WTC11 (cell line): ENCODE measurements around the gene PRSS56. TPM values are rescaled to one million over a fixed set of nuclear protein-coding genes. Genes with fewer than 3 reads are reported as not detected.
"Not testable (repeated sequence)": the region's sequence is repeated elsewhere in the genome, so short reads cannot be mapped to it uniquely, and the experiment has no call there.

Experiments
- ATAC-seq: fragments of 200-7000 bp; cut with Tn5 transposase; 2 replicates; pipeline ENCODE4 v1.10.0; 2021; ENCODE audit warnings: mild to moderate bottlenecking, moderate library complexity
- CTCF ChIA-PET: fragments of 300-600 bp; sonication (Branson Sonifier 250); formaldehyde crosslinking; loops from one replicate; lab custom pipeline; 2021; ENCODE audit warnings: antibody characterized with exemption; lab: Charles Lee
- POLR2A ChIA-PET: fragments of 350-600 bp; sonication (Branson Sonifier 250); formaldehyde crosslinking; loops from one replicate; lab custom pipeline; 2021; ENCODE audit warnings: antibody characterized with exemption; lab: Charles Lee
- DNase-seq: peaks from one replicate; pipeline ENCODE4 v3.0.0; 2021; ENCODE audit warnings: low spot score
- H3K27ac Mint-ChIP-seq: 2 replicates; pipeline ENCODE4 v1.8.0; 2021; ENCODE audit warnings: mixed read lengths
- H3K27me3 Mint-ChIP-seq: 2 replicates; pipeline ENCODE4 v1.8.0; 2021; ENCODE audit warnings: low read depth, mild to moderate bottlenecking, moderate library complexity, mixed read lengths
- H3K36me3 Mint-ChIP-seq: 2 replicates; pipeline ENCODE4 v1.8.0; 2021; ENCODE audit warnings: mixed read lengths
- H3K4me1 Mint-ChIP-seq: 2 replicates; pipeline ENCODE4 v1.8.0; 2022; ENCODE audit warnings: mixed read lengths
- H3K4me3 Mint-ChIP-seq: 2 replicates; pipeline ENCODE4 v1.8.0; 2021; ENCODE audit warnings: mild to moderate bottlenecking, moderate library complexity, mixed read lengths
- H3K9me3 Mint-ChIP-seq: 2 replicates; pipeline ENCODE4 v1.8.0; 2021; ENCODE audit warnings: mixed read lengths
- ATF1 ChIP-seq: sonication (generic); formaldehyde crosslinking; IDR thresholded peaks from 2 replicates; pipeline ENCODE4 v1.8.1; 2023; ENCODE audit warnings: mild to moderate bottlenecking, moderate library complexity, missing genetic modification reagents
- CREB1 ChIP-seq: sonication (generic); formaldehyde crosslinking; IDR thresholded peaks from 2 replicates; pipeline ENCODE4 v1.8.0; 2023; ENCODE audit warnings: mild to moderate bottlenecking, missing genetic modification reagents
- CREM ChIP-seq: sonication (generic); formaldehyde crosslinking; IDR thresholded peaks from 2 replicates; pipeline ENCODE4 v1.8.1; 2022; ENCODE audit warnings: mild to moderate bottlenecking, missing genetic modification reagents, moderate library complexity
- ELF4 ChIP-seq: sonication (generic); formaldehyde crosslinking; IDR thresholded peaks from 2 replicates; pipeline ENCODE4 v1.8.1; 2022; ENCODE audit warnings: low read depth, mild to moderate bottlenecking, moderate library complexity, missing genetic modification reagents
- ESRRA ChIP-seq: sonication (generic); formaldehyde crosslinking; IDR thresholded peaks from 2 replicates; pipeline ENCODE4 v1.8.1; 2022; ENCODE audit warnings: mild to moderate bottlenecking, missing genetic modification reagents, borderline replicate concordance
- ETV6 ChIP-seq: sonication (generic); formaldehyde crosslinking; IDR thresholded peaks from 2 replicates; pipeline ENCODE4 v1.8.1; 2022; ENCODE audit warnings: mild to moderate bottlenecking, missing genetic modification reagents
- FOXK1 ChIP-seq: sonication (generic); formaldehyde crosslinking; IDR thresholded peaks from 2 replicates; pipeline ENCODE4 v1.8.0; 2022; ENCODE audit warnings: mild to moderate bottlenecking, moderate library complexity, missing genetic modification reagents
- GTF2I ChIP-seq: fragments of 250-450 bp; sonication (Bioruptor Pico); conservative IDR thresholded peaks from 2 replicates; pipeline ENCODE4 v1.4.0; 2021; ENCODE audit warnings: mild to moderate bottlenecking
- HMGA2 ChIP-seq: fragments of 250-450 bp; sonication (Bioruptor Pico); IDR thresholded peaks from 2 replicates; pipeline ENCODE4 v1.4.0; 2021; ENCODE audit warnings: mild to moderate bottlenecking, moderate library complexity
- KAT7 ChIP-seq: sonication (generic); formaldehyde crosslinking; IDR thresholded peaks from 2 replicates; pipeline ENCODE4 v1.8.1; 2023; ENCODE audit warnings: missing genetic modification reagents, mild to moderate bottlenecking, borderline replicate concordance
- NR3C1 ChIP-seq: sonication (generic); formaldehyde crosslinking; conservative IDR thresholded peaks from 2 replicates; pipeline ENCODE4 v1.8.1; 2023; ENCODE audit warnings: low read depth, mild to moderate bottlenecking, missing genetic modification reagents
- SMAD3 ChIP-seq: sonication (generic); formaldehyde crosslinking; IDR thresholded peaks from 2 replicates; pipeline ENCODE4 v1.8.0; 2022; ENCODE audit warnings: missing genetic modification reagents, mild to moderate bottlenecking, borderline replicate concordance
- SMAD4 ChIP-seq: sonication (generic); formaldehyde crosslinking; IDR thresholded peaks from 2 replicates; pipeline ENCODE4 v1.8.0; 2022; ENCODE audit warnings: mild to moderate bottlenecking, missing genetic modification reagents
- SP1 ChIP-seq: sonication (generic); formaldehyde crosslinking; conservative IDR thresholded peaks from 2 replicates; pipeline ENCODE4 v1.8.1; 2022; ENCODE audit warnings: missing genetic modification reagents
- TCF7 ChIP-seq: sonication (generic); formaldehyde crosslinking; IDR thresholded peaks from 2 replicates; pipeline ENCODE4 v1.8.0; 2022; ENCODE audit warnings: mild to moderate bottlenecking, low read depth, missing genetic modification reagents, moderate library complexity
- ZNF219 ChIP-seq: sonication (generic); formaldehyde crosslinking; IDR thresholded peaks from 2 replicates; pipeline ENCODE4 v1.8.0; 2023; ENCODE audit warnings: missing genetic modification reagents, mild to moderate bottlenecking, borderline replicate concordance
- ZNF396 ChIP-seq: fragments of 250-450 bp; sonication (Bioruptor Pico); IDR thresholded peaks from 2 replicates; pipeline ENCODE4 v1.8.0; 2021; ENCODE audit warnings: mild to moderate bottlenecking, moderate library complexity, borderline replicate concordance
- ZNF671 ChIP-seq: fragments of 250-450 bp; sonication (Bioruptor Pico); IDR thresholded peaks from 2 replicates; pipeline ENCODE4 v1.8.0; 2021; ENCODE audit warnings: mild to moderate bottlenecking
- total RNA-seq: library from RNA; stranded (reverse); gene quantifications from 3 replicates; pipeline ENCODE4 v1.2.3, GENCODE V29; 2021
- TF ChIP-seq, protein P1 (sequence below): fragments of 250-450 bp; sonication (Bioruptor Pico); conservative IDR thresholded peaks from 2 replicates; pipeline ENCODE4 v1.9.0; 2021; ENCODE audit warnings: mild to moderate bottlenecking

PRSS56 gene
- total RNA-seq, 1 experiment from 2014 or later = not detected

DNA sequence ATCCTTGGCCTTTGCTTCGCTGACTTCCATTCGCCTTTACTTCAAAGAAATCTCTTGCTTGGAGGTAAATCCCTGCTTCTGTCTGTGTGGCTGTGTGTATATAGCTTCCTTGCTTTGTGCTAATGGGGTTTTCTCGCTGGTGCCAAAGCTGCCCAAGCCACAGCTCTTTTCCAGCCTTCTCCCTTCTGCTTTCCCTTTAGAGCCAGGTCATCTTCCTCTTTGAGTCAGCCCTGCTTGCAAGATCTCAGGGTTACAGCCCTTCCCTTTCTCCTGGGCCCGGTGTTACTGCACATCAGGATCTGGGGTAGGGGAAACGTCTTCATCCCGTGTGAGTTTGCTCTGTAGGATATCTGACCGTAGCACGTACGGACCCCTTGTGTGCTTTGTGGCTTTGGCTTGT lies 49.4 kb downstream of the PRSS56 start:
- no peak overlapping the region for H3K27ac Mint-ChIP-seq
- H3K9me3 Mint-ChIP-seq = no peaks in the 10 kb centered on the region
- ChIA-PET CTCF (no interaction called here), POLR2A (no interaction called here)
- H3K4me1 Mint-ChIP-seq = no peaks in the 10 kb centered on the region
- no peak overlapping the region for H3K4me3 Mint-ChIP-seq
- no peaks in the 10 kb centered on the region for H3K27me3 Mint-ChIP-seq
- TF ChIP-seq ESRRA (CRISPR knock-in tag) (no peak), ATF1 (CRISPR knock-in tag) (no peak), HMGA2 (no peak), TCF7 (CRISPR knock-in tag) (no peak), CREB1 (CRISPR knock-in tag) (no peak), GTF2I (CRISPR knock-in tag) (no peak), NR3C1 (no peak), ZNF219 (CRISPR knock-in tag) (no peak)
- DNase-seq (no peak), ATAC-seq (no peak)
- H3K36me3 Mint-ChIP-seq = peaks cover 58% of the 10 kb centered on the region

DNA sequence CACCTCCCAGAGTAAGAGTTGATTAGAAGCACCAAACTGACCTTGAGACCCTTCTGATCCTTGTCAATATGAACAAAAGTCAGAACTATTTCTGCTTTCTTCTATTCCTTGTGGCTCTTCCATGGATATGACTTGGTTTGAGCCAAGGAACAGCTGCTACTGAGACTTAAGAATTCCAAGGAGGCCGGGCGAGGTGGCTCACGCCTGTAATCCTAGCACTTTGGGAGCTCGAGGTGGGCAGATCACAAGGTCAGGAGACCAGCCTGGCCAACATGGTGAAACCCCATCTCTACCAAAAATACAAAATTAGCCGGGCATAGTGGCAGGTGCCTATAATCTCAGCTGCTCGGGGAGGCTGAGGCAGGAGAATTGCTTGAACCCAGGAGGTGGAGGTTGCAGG lies 50.3 kb downstream of the PRSS56 start:
- CTCF ChIA-PET, DNase-seq, H3K9me3 Mint-ChIP-seq, H3K27me3 Mint-ChIP-seq, H3K4me1 Mint-ChIP-seq, H3K27ac Mint-ChIP-seq, H3K4me3 Mint-ChIP-seq, ATAC-seq: not testable (repeated sequence)
- POLR2A ChIA-PET = interaction anchor here (0.7 kb wide), 1 partner anchor 9 kb away, joined by 3 read pairs; no protein-coding TSS in a partner anchor
- H3K36me3 Mint-ChIP-seq = peaks cover 57% of the 10 kb centered on the region

DNA sequence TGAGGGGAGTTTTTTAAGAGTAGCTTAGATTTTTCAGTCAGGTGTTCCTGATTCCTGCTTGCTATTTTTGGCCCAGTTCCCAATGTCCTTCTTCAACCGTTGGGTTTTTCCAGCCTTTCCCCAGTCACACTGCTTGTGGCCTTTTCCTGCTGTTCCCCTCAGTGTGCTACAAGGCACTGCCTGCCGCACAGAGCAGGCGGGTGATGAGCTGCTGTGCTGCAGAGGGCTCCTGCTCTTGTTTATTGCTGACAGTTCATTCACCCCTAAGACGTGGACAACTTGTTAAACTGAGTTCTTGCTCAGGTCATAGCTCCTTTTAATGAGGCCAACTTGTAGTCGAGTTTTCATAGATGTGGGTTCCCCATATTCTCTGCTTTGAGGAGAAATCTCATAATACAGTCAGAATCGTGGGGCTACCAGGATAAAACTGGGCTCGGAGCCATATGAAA lies 50.9 kb downstream of the PRSS56 start:
- POLR2A ChIA-PET = no interaction called here
- H3K27me3 Mint-ChIP-seq = no peaks in the 10 kb centered on the region
- no peaks in the 10 kb centered on the region for H3K4me1 Mint-ChIP-seq
- TF ChIP-seq ELF4 (no peak), SMAD3 (CRISPR knock-in tag) (no peak), KAT7 (CRISPR knock-in tag) (no peak), ZNF396 (CRISPR knock-in tag) (no peak), ETV6 (CRISPR knock-in tag) (no peak), ZNF671 (CRISPR knock-in tag) (no peak), FOXK1 (no peak), CREM (CRISPR knock-in tag) (no peak)
- TF ChIP-seq, protein P1, sequence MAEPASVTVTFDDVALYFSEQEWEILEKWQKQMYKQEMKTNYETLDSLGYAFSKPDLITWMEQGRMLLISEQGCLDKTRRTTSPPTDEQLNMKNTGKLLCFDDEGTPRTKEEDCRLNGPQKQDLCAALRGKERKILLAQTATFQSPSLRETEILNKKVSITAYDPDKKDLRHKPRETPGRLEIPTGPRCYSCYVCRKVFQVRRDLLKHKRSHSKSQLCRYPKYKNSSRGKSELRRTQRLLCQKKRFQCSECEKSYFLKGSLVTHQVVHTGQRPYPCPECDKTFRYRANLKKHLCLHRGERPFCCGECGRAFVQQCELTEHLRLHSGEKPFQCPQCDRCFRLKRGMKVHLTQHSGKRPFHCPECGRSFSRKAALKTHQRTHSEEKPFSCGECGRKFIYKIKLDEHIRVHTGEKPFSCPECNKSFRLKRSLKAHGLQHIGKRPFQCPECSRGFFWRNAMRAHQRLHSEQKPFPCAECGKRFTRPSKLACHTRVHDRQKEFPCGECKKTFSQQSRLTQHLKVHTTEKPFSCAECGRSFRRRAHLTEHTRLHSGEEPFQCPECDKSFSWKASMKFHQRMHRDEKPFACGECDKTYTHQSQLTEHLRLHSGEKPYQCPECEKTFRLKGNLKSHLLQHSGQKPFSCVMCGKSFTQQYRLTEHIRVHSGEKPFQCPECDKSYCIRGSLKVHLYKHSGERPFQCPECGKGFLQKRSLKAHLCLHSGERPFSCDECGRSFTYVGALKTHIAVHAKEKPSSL (CRISPR knock-in tag) = no peak
- ATAC-seq = no peak
- H3K4me3 Mint-ChIP-seq = no peak overlapping the region
- H3K36me3 Mint-ChIP-seq = peaks cover 53% of the 10 kb centered on the region
- H3K9me3 Mint-ChIP-seq = no peaks in the 10 kb centered on the region
- CTCF ChIA-PET = no interaction called here
- DNase-seq = no peak
- H3K27ac Mint-ChIP-seq = no peak overlapping the region

DNA sequence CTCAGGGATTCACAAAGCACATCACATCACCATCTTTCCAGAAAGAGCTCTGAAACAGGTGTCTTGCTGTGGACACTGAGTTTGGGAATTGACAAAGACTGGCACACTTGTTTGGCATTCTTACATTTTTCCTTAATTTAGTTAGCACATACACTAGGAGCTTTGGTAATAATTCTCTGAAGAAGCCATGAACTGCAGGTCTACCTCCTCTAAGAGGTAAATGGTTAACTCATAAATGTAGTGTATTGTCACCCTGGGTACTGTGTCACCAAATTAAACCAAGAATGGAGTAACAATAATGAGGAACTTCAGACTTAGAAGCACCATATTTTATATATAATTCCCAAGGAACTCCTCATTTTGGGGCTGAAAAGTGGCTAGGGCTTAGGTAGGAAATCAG lies 52.9 kb downstream of the PRSS56 start:
- Mint-ChIP-seq H3K36me3 (peaks cover 41% of the 10 kb centered on the region), H3K27ac (no peak overlapping the region), H3K4me3 (no peak overlapping the region), H3K9me3 (no peaks in the 10 kb centered on the region), H3K4me1 (no peaks in the 10 kb centered on the region), H3K27me3 (no peaks in the 10 kb centered on the region)
- ATAC-seq (no peak), DNase-seq (no peak)
- TF ChIP-seq SP1 (no peak), SMAD4 (CRISPR knock-in tag) (no peak)
- ChIA-PET POLR2A (no interaction called here), CTCF (no interaction called here)
